OCI-LY7 (cell line): Measurements from ENCODE around the gene UBL3. TPM values are rescaled to one million over a fixed set of nuclear protein-coding genes. Genes with fewer than 3 reads are reported as not detected.

Experiments used
- BruUV-seq: library from RNA; stranded (reverse); fragments of 400-500 nt; replicated peaks from 2 replicates; lab custom pipeline; 2021; lab: Mats Ljungman, UMichigan
- CTCF ChIA-PET: fragments of 300-600 bp; sonication (Branson Sonifier 250); formaldehyde crosslinking; loops from one replicate; lab custom pipeline; 2022; ENCODE audit warnings: antibody characterized with exemption; ENCODE audit not compliant: unreplicated experiment; lab: Charles Lee
- POLR2A ChIA-PET: fragments of 300-600 bp; sonication (Branson Sonifier 250); formaldehyde crosslinking; loops from one replicate; lab custom pipeline; 2022; ENCODE audit warnings: antibody characterized with exemption; lab: Charles Lee
- DNase-seq: peaks from one replicate; pipeline ENCODE4 v3.0.0-alpha.2; 2015; ENCODE audit warnings: low spot score
- H2AFZ ChIP-seq: fragments of 200-600 bp; sonication (generic), shearing (Covaris generic); 2 replicates; pipeline ENCODE4 v1.6.1; 2014; ENCODE audit warnings: mild to moderate bottlenecking, antibody characterized with exemption, low read length, moderate library complexity
- H3K27ac ChIP-seq: fragments of 200-600 bp; sonication (generic); 2 replicates; pipeline ENCODE4 v1.5.1; 2014; ENCODE audit warnings: mixed run types, low read depth, mild to moderate bottlenecking, moderate library complexity, low read length, inconsistent platforms; ENCODE audit not compliant: poor library complexity, severe bottlenecking
- H3K36me3 ChIP-seq: fragments of 200-600 bp; sonication (generic); 2 replicates; pipeline ENCODE4 v1.6.1; 2014; ENCODE audit warnings: mild to moderate bottlenecking, antibody characterized with exemption, low read length, moderate library complexity, mixed read lengths; ENCODE audit not compliant: insufficient read depth
- H3K4me1 ChIP-seq: fragments of 200-600 bp; sonication (generic); 2 replicates; pipeline ENCODE4 v1.5.1; 2014; ENCODE audit warnings: mild to moderate bottlenecking, low read length; ENCODE audit not compliant: insufficient read depth, poor library complexity, severe bottlenecking
- H3K4me2 ChIP-seq: fragments of 200-600 bp; sonication (generic); 2 replicates; pipeline ENCODE4 v1.6.1; 2014; ENCODE audit warnings: mild to moderate bottlenecking, low read length
- H3K4me3 ChIP-seq: fragments of 200-600 bp; sonication (generic); 2 replicates; pipeline ENCODE4 v1.5.1; 2014; ENCODE audit warnings: mild to moderate bottlenecking, low read depth, low read length; ENCODE audit not compliant: poor library complexity, severe bottlenecking
- H3K79me2 ChIP-seq: fragments of 200-600 bp; sonication (generic); 2 replicates; pipeline ENCODE4 v1.6.1; 2016; ENCODE audit warnings: low read depth, mild to moderate bottlenecking, low read length, moderate library complexity, mixed read lengths; ENCODE audit not compliant: insufficient read depth
- H3K9me2 ChIP-seq: fragments of 200-600 bp; sonication (generic); 2 replicates; pipeline ENCODE4 v1.6.1; 2016; ENCODE audit warnings: mild to moderate bottlenecking, low read length, mixed read lengths; ENCODE audit not compliant: insufficient read depth
- H3K9me3 ChIP-seq: fragments of 200-600 bp; sonication (generic); 2 replicates; pipeline ENCODE4 v1.6.1; 2014; ENCODE audit warnings: mild to moderate bottlenecking, mixed run types, low read length, mixed read lengths
- H4K20me1 ChIP-seq: fragments of 200-600 bp; sonication (generic); 2 replicates; pipeline ENCODE4 v1.6.1; 2014; ENCODE audit warnings: mild to moderate bottlenecking, antibody characterized with exemption, low read length, moderate library complexity, mixed read lengths; ENCODE audit not compliant: insufficient read depth
- CTCF ChIP-seq: fragments of 200-600 bp; sonication (generic); conservative IDR thresholded peaks from 2 replicates; pipeline ENCODE4 v1.5.1; 2014; ENCODE audit warnings: mild to moderate bottlenecking, antibody characterized with exemption, low read length, moderate library complexity, mixed read lengths
- EZH2phosphoT487 ChIP-seq: fragments of 200-600 bp; sonication (generic); IDR thresholded peaks from 2 replicates; pipeline ENCODE4 v1.6.1; 2018; ENCODE audit warnings: low read depth, borderline replicate concordance, mild to moderate bottlenecking, mixed run types, antibody characterized with exemption, low read length, moderate library complexity, mixed read lengths
- intact Hi-C: fragments of 100-400 bp; cut with micrococcal nuclease; formaldehyde crosslinking; loops from one replicate; pipeline ENCODE4 v1.10.0; 2022; ENCODE audit not compliant: unreplicated experiment
- total RNA-seq, 2 experiments: library from RNA; depleted of rRNA in 1 of 2; stranded (reverse); fragments of >200 nt in 1 of 2; shearing (Covaris generic) in 1 of 2; gene quantifications; 2 replicates each; pipeline ENCODE4 v1.2.3, GENCODE V29; 2014 to 2022

The UBL3 gene
- total RNA-seq, 2 experiments from 2014 or later, result 5.6 to 11.4 TPM

- peaks cover 8% of the 10 kb centered on the region for H3K9me3 ChIP-seq
- H3K4me1 ChIP-seq, result no peaks in the 10 kb centered on the region
- CTCF ChIA-PET, result no interaction called here
- H4K20me1 ChIP-seq, result no peaks in the 10 kb centered on the region
- TF ChIP-seq CTCF, result no peak
- no peak for TF ChIP-seq EZH2phosphoT487
- intact Hi-C loops, result no loop called here
- DNase-seq, result no peak
- H3K79me2 ChIP-seq, result no peaks in the 10 kb centered on the region
- H2AFZ ChIP-seq, result no peak overlapping the region
- POLR2A ChIA-PET, result interaction anchor here (1.0 to 1.5 kb wide), 2 partner anchors 11 to 44 kb away, joined by 3 to 4 read pairs; no protein-coding TSS in a partner anchor
- no peaks in the 10 kb centered on the region for H3K9me2 ChIP-seq
- no peak overlapping the region for H3K4me3 ChIP-seq
- BruUV-seq, result no TSS peak
- H3K36me3 ChIP-seq, result no peaks in the 10 kb centered on the region
- H3K4me2 ChIP-seq, result no peak overlapping the region
- H3K27ac ChIP-seq, result no peak overlapping the region
Observed at GRCh38 chr13:29763436-29764180, 86.8 kb downstream of the UBL3 start.

GRCh38 chr13:29761815-29762214, 88.6 kb downstream of the UBL3 start:
- no peak overlapping the region for H3K4me3 ChIP-seq
- H3K4me1 ChIP-seq, result no peaks in the 10 kb centered on the region
- no peaks in the 10 kb centered on the region for H3K79me2 ChIP-seq
- no peak overlapping the region for H3K27ac ChIP-seq
- H4K20me1 ChIP-seq, result no peaks in the 10 kb centered on the region
- peaks cover 8% of the 10 kb centered on the region for H3K9me3 ChIP-seq
- TF ChIP-seq EZH2phosphoT487, result no peak
- TF ChIP-seq CTCF, result no peak
- BruUV-seq, result no TSS peak
- intact Hi-C loops, result no loop called here
- H3K36me3 ChIP-seq, result no peaks in the 10 kb centered on the region
- no peak for DNase-seq
- no peaks in the 10 kb centered on the region for H3K9me2 ChIP-seq
- CTCF ChIA-PET, result no interaction called here
- no peak overlapping the region for H3K4me2 ChIP-seq
- H2AFZ ChIP-seq, result no peak overlapping the region
- POLR2A ChIA-PET, result no interaction called here

GRCh38 chr13:29761160-29761559, 89.3 kb downstream of the UBL3 start:
- CTCF ChIA-PET, result no interaction called here
- BruUV-seq, result no TSS peak
- peaks cover 8% of the 10 kb centered on the region for H3K9me3 ChIP-seq
- H3K9me2 ChIP-seq, result no peaks in the 10 kb centered on the region
- intact Hi-C loops, result no loop called here
- no peaks in the 10 kb centered on the region for H3K36me3 ChIP-seq
- no peak overlapping the region for H3K4me2 ChIP-seq
- POLR2A ChIA-PET, result interaction anchor here (1.4 kb wide), 1 partner anchor 9 kb away, joined by 3 read pairs; no protein-coding TSS in a partner anchor
- H4K20me1 ChIP-seq, result no peaks in the 10 kb centered on the region
- H3K27ac ChIP-seq, result no peak overlapping the region
- no peaks in the 10 kb centered on the region for H3K79me2 ChIP-seq
- no peak overlapping the region for H2AFZ ChIP-seq
- TF ChIP-seq EZH2phosphoT487 (no peak), CTCF (no peak)
- no peak for DNase-seq
- H3K4me1 ChIP-seq, result no peaks in the 10 kb centered on the region
- no peak overlapping the region for H3K4me3 ChIP-seq
